IPS-15b (cell line): Measurements from ENCODE around the gene ZNF160.
"Not testable (repeated sequence)": the region's sequence is repeated elsewhere in the genome, so short reads cannot be mapped to it uniquely, and the experiment has no call there.

ENCODE experiments used
- H3K27me3 ChIP-seq: one replicate; pipeline ENCODE4 v1.6.1; 2013; ENCODE audit warnings: low read length; ENCODE audit not compliant: control insufficient read depth, insufficient read depth
- H3K36me3 ChIP-seq: one replicate; pipeline ENCODE4 v1.6.1; 2013; ENCODE audit warnings: low read length; ENCODE audit not compliant: control insufficient read depth, insufficient read depth
- H3K4me1 ChIP-seq: one replicate; pipeline ENCODE4 v1.6.1; 2013; ENCODE audit warnings: mild to moderate bottlenecking, low read length; ENCODE audit not compliant: control insufficient read depth, insufficient read depth
- H3K4me3 ChIP-seq: one replicate; pipeline ENCODE4 v1.5.1; 2013; ENCODE audit warnings: low read depth, low read length
- H3K9ac ChIP-seq: one replicate; pipeline ENCODE4 v1.6.1; 2013; ENCODE audit warnings: low read depth, mild to moderate bottlenecking, low read length
- H3K9me3 ChIP-seq: one replicate; pipeline ENCODE4 v1.6.1; 2013; ENCODE audit warnings: mild to moderate bottlenecking, low read length; ENCODE audit not compliant: control insufficient read depth, insufficient read depth

The ZNF160 gene

DNA sequence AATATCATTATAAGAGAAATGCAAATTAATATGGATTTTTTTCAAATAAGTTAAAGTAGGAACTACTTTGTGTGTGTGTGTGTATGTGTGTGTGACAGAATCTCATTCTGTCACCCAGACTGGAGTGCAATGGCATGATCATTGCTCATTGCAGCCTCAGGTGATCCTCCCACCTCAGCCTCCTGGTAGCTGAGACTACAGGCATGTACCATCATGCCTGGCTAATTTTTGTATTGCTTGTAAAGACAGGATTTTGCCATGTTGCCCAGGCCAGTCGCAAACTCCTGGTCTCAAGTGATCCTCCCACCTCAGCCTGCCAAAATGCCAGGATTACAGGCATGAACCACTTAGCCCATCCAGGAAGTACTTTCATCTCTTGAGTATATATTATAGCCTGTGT is 61.9 kb downstream of the ZNF160 start:
- Histone ChIP-seq H3K36me3 (no peaks in the 10 kb centered on the region), H3K27me3 (peaks cover 9% of the 10 kb centered on the region), H3K9ac (no peak overlapping the region), H3K4me1 (no peaks in the 10 kb centered on the region), H3K4me3 (no peak overlapping the region), H3K9me3 (no peaks in the 10 kb centered on the region)

GRCh38 chr19:53037101-53038097 is 65.8 kb downstream of the ZNF160 start:
- Histone ChIP-seq H3K36me3 (no peaks in the 10 kb centered on the region), H3K4me3 (peak overlapping the region; percentile 93), H3K9ac (peak overlapping the region; percentile 87), H3K9me3 (no peaks in the 10 kb centered on the region), H3K27me3 (peaks cover 11% of the 10 kb centered on the region), H3K4me1 (no peaks in the 10 kb centered on the region)

DNA sequence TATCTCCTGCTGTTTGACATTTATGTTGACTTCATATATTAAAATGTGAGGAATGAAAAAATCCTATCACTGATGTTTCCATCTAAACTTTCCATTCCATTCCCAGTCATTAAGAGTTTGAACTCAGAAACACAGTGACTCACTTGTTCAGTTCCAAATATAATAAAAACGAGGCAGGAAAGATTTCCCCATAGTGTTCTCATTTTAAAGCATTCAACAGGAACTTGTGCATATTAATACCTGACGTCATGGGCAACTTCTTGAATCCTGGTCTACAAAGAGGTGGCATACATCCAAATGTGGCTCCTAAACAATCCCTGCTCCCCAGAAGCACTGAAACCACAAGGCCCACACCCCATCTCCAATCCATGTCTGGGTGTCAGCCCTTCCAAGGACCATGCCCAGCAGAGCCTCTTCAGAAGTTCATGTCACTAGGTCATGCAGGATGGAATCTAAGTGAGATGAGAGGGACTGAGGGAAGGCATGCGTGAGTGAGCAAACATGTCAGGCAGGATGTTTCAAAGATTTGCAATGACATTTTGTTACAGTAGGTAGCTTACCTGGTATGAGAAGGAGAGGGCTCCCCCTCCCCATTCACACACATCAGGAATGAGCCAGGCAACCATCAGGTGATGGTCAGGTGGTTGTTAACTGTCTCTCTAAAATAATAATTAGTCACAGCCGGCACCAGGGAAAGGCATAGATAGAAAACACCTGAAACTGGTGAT is 68.1 kb downstream of the ZNF160 start:
- no peaks in the 10 kb centered on the region for H3K9me3 ChIP-seq
- H3K9ac ChIP-seq = no peak overlapping the region
- no peak overlapping the region for H3K4me3 ChIP-seq
- no peaks in the 10 kb centered on the region for H3K4me1 ChIP-seq
- H3K27me3 ChIP-seq = peaks cover 11% of the 10 kb centered on the region
- no peaks in the 10 kb centered on the region for H3K36me3 ChIP-seq

GRCh38 chr19:53034054-53034453 is 69.2 kb downstream of the ZNF160 start:
- Histone ChIP-seq H3K9me3 (no peaks in the 10 kb centered on the region), H3K4me3 (no peak overlapping the region)

DNA sequence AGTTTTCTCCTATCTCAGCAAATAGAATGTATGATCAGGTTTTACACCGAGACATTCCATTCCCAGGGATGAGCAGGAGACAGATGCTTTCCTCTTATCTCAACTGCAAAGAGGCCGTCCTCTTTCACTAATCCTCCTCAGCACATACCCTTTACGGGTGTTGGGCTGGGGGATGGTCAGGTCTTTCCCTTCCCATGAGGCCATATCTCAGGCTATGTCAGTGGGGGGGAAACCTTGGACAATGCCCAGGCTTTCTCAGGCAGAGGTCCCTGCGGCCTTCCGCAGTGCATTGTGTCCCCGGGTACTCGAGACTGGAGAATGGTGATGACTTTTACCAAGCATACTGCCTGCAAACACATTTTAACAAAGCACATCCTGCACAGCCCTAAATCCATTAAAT is 74.9 kb downstream of the ZNF160 start:
- not testable (repeated sequence) for H3K4me3 ChIP-seq, H3K27me3 ChIP-seq, H3K4me1 ChIP-seq, H3K9me3 ChIP-seq, H3K9ac ChIP-seq, H3K36me3 ChIP-seq

More at GRCh38 chr19:53034054-53034453, 69.2 kb downstream of the ZNF160 start:
- no peak overlapping the region for H3K9ac ChIP-seq
- H3K36me3 ChIP-seq = no peaks in the 10 kb centered on the region
- H3K27me3 ChIP-seq = peaks cover 11% of the 10 kb centered on the region
- H3K4me1 ChIP-seq = no peaks in the 10 kb centered on the region

DNA sequence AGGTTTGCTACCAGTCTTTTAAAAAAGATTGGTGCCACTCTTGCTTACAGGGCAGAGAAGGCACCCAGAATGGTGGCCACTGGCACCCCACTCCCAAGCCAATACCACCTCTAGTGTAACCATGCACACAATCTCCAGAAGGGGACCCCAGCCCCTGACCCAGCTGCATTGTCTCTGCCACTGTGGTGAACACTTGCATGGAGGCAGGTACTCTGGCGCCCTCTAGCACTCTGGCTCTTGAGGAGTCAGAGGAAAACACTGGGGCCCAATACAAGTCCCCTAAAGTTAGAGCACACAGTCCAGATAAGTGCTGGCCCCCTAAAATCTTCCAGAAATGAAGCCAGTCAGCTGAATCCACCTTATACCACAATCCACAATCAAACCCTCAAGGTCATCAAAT is 83.5 kb downstream of the ZNF160 start:
- no peaks in the 10 kb centered on the region for H3K36me3 ChIP-seq
- H3K4me1 ChIP-seq = no peaks in the 10 kb centered on the region
- H3K4me3 ChIP-seq = no peak overlapping the region
- H3K9me3 ChIP-seq = no peaks in the 10 kb centered on the region
- no peaks in the 10 kb centered on the region for H3K27me3 ChIP-seq
- no peak overlapping the region for H3K9ac ChIP-seq
